ENCODE measurements around the gene CEP41. TPM values are rescaled to one million over a fixed set of nuclear protein-coding genes. Genes with fewer than 3 reads are reported as not detected.

The CEP41 gene
- total RNA-seq, 3 donors from 2014 or later, result 9.5 to 13.9 (median 13.2) TPM

GRCh38 chr7:130367836-130368746 lies 72.7 kb downstream of the CEP41 start:
- Mint-ChIP-seq H3K9me3 (no peaks in the 10 kb centered on the region), H3K4me3 (no peak overlapping the region), H3K4me1 (ENCODE audit: low read depth) (peaks cover 5% of the 10 kb centered on the region), H3K27me3 (ENCODE audit: low read depth) (peaks cover 3% of the 10 kb centered on the region), H3K36me3 (ENCODE audit: insufficient read depth) (no peaks in the 10 kb centered on the region)
- no peak for DNase-seq
- no peak for ATAC-seq

GRCh38 chr7:130367088-130367755 lies 73.6 kb downstream of the CEP41 start:
- H3K36me3 Mint-ChIP-seq (ENCODE audit: insufficient read depth), result no peaks in the 10 kb centered on the region
- H3K9me3 Mint-ChIP-seq, result no peaks in the 10 kb centered on the region
- H3K27me3 Mint-ChIP-seq (ENCODE audit: low read depth), result peaks cover 3% of the 10 kb centered on the region
- no peak for ATAC-seq
- no peak for DNase-seq
- peaks cover 5% of the 10 kb centered on the region for H3K4me1 Mint-ChIP-seq (ENCODE audit: low read depth)
- no peak overlapping the region for H3K4me3 Mint-ChIP-seq

- H3K4me1 Mint-ChIP-seq (ENCODE audit: low read depth), result peaks cover 5% of the 10 kb centered on the region
These were observed 74.3 kb downstream of the CEP41 start for GRCh38 chr7:130366564-130366963.

GRCh38 chr7:130365511-130366441 lies 75.0 kb downstream of the CEP41 start:
- no peak overlapping the region for H3K4me3 Mint-ChIP-seq
- ATAC-seq (no peak), DNase-seq (no peak)
- H3K4me1 Mint-ChIP-seq (ENCODE audit: low read depth), result peaks cover 5% of the 10 kb centered on the region
- H3K36me3 Mint-ChIP-seq (ENCODE audit: insufficient read depth), result no peaks in the 10 kb centered on the region
- H3K9me3 Mint-ChIP-seq, result no peaks in the 10 kb centered on the region
- peaks cover 3% of the 10 kb centered on the region for H3K27me3 Mint-ChIP-seq (ENCODE audit: low read depth)

More at GRCh38 chr7:130366564-130366963, 74.3 kb downstream of the CEP41 start:
- peaks cover 3% of the 10 kb centered on the region for H3K27me3 Mint-ChIP-seq (ENCODE audit: low read depth)
- DNase-seq (no peak), ATAC-seq (no peak)
- H3K4me3 Mint-ChIP-seq, result no peak overlapping the region
- H3K36me3 Mint-ChIP-seq (ENCODE audit: insufficient read depth), result no peaks in the 10 kb centered on the region
- H3K9me3 Mint-ChIP-seq, result no peaks in the 10 kb centered on the region

GRCh38 chr7:130365088-130365487 lies 75.7 kb downstream of the CEP41 start:
- Mint-ChIP-seq H3K27me3 (ENCODE audit: low read depth) (peaks cover 3% of the 10 kb centered on the region), H3K4me3 (no peak overlapping the region), H3K36me3 (ENCODE audit: insufficient read depth) (no peaks in the 10 kb centered on the region), H3K4me1 (ENCODE audit: low read depth) (peaks cover 5% of the 10 kb centered on the region), H3K9me3 (no peaks in the 10 kb centered on the region)
- DNase-seq, result no peak
- ATAC-seq, result no peak

- no peak overlapping the region for H3K4me3 Mint-ChIP-seq
- ATAC-seq (no peak), DNase-seq (no peak)
- H3K9me3 Mint-ChIP-seq, result peaks cover 4% of the 10 kb centered on the region
- H3K27me3 Mint-ChIP-seq (ENCODE audit: low read depth), result peaks cover 3% of the 10 kb centered on the region
- peaks cover 5% of the 10 kb centered on the region for H3K4me1 Mint-ChIP-seq (ENCODE audit: low read depth)
- H3K36me3 Mint-ChIP-seq (ENCODE audit: insufficient read depth), result no peaks in the 10 kb centered on the region
These were observed 76.4 kb downstream of the CEP41 start for GRCh38 chr7:130364451-130364850.

GRCh38 chr7:130363026-130363847 lies 77.6 kb downstream of the CEP41 start:
- DNase-seq, result no peak
- peak; percentile 82 to 88 for ATAC-seq
- H3K27me3 Mint-ChIP-seq (ENCODE audit: low read depth), result peaks cover 3% of the 10 kb centered on the region
- peaks cover 5% of the 10 kb centered on the region for H3K4me1 Mint-ChIP-seq (ENCODE audit: low read depth)
- peaks cover 8% of the 10 kb centered on the region for H3K9me3 Mint-ChIP-seq
- H3K36me3 Mint-ChIP-seq (ENCODE audit: insufficient read depth), result no peaks in the 10 kb centered on the region
- no peak overlapping the region for H3K4me3 Mint-ChIP-seq

GRCh38 chr7:130362251-130362816 lies 78.5 kb downstream of the CEP41 start:
- no peak for ATAC-seq

GRCh38 chr7:130361681-130362080 lies 79.1 kb downstream of the CEP41 start:
- H3K36me3 Mint-ChIP-seq (ENCODE audit: insufficient read depth), result no peaks in the 10 kb centered on the region
- peaks cover 8% of the 10 kb centered on the region for H3K9me3 Mint-ChIP-seq
- H3K27me3 Mint-ChIP-seq (ENCODE audit: low read depth), result peaks cover 3% of the 10 kb centered on the region
- ATAC-seq (no peak), DNase-seq (no peak)
- no peaks in the 10 kb centered on the region for H3K4me1 Mint-ChIP-seq (ENCODE audit: low read depth)
- H3K4me3 Mint-ChIP-seq, result no peak overlapping the region

More at GRCh38 chr7:130362251-130362816, 78.5 kb downstream of the CEP41 start:
- no peak for DNase-seq
- peaks cover 5% of the 10 kb centered on the region for H3K4me1 Mint-ChIP-seq (ENCODE audit: low read depth)
- H3K27me3 Mint-ChIP-seq (ENCODE audit: low read depth), result peaks cover 3% of the 10 kb centered on the region
- no peaks in the 10 kb centered on the region for H3K36me3 Mint-ChIP-seq (ENCODE audit: insufficient read depth)
- H3K9me3 Mint-ChIP-seq, result peaks cover 8% of the 10 kb centered on the region
- no peak overlapping the region for H3K4me3 Mint-ChIP-seq

GRCh38 chr7:130360518-130360917 lies 80.3 kb downstream of the CEP41 start:
- DNase-seq (no peak), ATAC-seq (no peak)
- H3K27me3 Mint-ChIP-seq (ENCODE audit: low read depth), result peaks cover 3% of the 10 kb centered on the region
- peaks cover 8% of the 10 kb centered on the region for H3K9me3 Mint-ChIP-seq
- no peaks in the 10 kb centered on the region for H3K36me3 Mint-ChIP-seq (ENCODE audit: insufficient read depth)
- no peak overlapping the region for H3K4me3 Mint-ChIP-seq
- no peaks in the 10 kb centered on the region for H3K4me1 Mint-ChIP-seq (ENCODE audit: low read depth)

GRCh38 chr7:130359276-130359857 lies 81.4 kb downstream of the CEP41 start:
- Mint-ChIP-seq H3K9me3 (peaks cover 8% of the 10 kb centered on the region), H3K4me1 (ENCODE audit: low read depth) (no peaks in the 10 kb centered on the region), H3K4me3 (no peak overlapping the region), H3K27me3 (ENCODE audit: low read depth) (no peaks in the 10 kb centered on the region), H3K36me3 (ENCODE audit: insufficient read depth) (no peaks in the 10 kb centered on the region)
- DNase-seq, result no peak
- ATAC-seq, result no peak

GRCh38 chr7:130358471-130358870 lies 82.3 kb downstream of the CEP41 start:
- ATAC-seq (no peak), DNase-seq (no peak)
- no peaks in the 10 kb centered on the region for H3K4me1 Mint-ChIP-seq (ENCODE audit: low read depth)
- no peak overlapping the region for H3K4me3 Mint-ChIP-seq
- H3K9me3 Mint-ChIP-seq, result peaks cover 8% of the 10 kb centered on the region
- no peaks in the 10 kb centered on the region for H3K27me3 Mint-ChIP-seq (ENCODE audit: low read depth)
- no peaks in the 10 kb centered on the region for H3K36me3 Mint-ChIP-seq (ENCODE audit: insufficient read depth)

All from activated T-cell treated with anti-CD3 and anti-CD28 coated beads, Interleukin-2, amount 50 U/mL, for 4 hours (primary cell).